Measurements from ENCODE around the gene OGDHL.
"Not testable (repeated sequence)": the region's sequence is repeated elsewhere in the genome, so short reads cannot be mapped to it uniquely, and the experiment has no call there.

Gene OGDHL

DNA sequence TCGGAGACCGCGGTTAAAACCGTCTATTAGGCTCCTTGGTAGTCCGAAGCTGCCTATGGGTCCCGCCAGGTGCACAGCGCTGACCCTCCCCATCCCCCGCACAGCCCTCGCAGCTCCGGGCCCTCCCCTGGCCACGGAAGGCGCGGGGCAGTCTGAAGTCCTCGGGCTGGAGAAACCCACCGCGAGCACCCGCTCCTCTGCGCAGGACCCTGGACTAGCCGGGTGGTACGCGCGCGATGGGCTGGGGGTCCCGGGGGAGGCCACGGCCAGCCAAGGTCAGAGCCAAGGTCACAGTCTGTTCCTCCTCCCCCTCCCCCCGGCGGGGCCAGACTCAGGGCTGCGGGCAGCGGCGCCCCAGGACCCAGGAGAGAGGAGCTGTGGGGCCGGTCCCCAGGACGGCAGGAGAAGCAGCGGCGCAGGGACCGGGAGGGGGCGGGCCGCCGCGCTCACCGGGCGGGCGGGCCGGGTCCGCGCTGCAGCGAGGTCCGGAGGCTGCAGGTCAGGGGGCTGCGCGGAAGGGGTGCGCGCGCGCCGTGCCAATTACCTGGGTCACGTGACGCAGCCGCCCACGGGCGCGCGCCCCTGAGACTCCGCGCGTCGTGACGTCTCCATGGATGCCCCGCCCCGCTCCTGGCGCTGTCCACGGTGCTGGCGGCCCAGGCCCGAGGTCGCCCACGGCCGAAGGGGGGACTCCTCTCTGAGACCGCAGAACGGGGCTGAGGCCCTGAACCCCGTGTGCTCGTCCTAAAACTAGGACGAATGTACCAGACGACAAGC, at the start of gene OGDHL:
Gene OGDHL, minus strand, starts transcription at position 535 of the 777 bp plus-strand sequence. CDS start 3,731 bp downstream, outside the sequence.
- no peak for DNase-seq (ENCODE audit: low read depth)

DNA sequence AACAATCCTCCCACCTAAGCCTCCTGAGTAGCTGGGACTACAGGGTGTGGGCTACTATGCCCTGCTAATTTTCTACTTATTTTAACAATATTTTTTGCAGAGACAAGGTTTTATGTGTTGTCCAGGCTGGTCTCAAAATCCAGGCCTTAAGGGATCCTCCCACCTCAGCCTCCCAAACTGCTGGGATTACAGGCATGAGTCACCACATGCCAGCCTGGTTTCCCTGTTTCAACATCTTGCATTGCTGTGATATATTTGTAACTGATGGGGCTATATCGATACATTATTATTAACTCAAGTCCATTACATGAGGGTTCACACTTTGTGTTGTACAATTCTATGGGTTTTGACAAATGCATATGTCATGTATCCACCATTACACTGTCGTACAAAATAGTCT, 41.9 kb upstream of the OGDHL start:
- DNase-seq (ENCODE audit: low read depth), result no peak

DNA sequence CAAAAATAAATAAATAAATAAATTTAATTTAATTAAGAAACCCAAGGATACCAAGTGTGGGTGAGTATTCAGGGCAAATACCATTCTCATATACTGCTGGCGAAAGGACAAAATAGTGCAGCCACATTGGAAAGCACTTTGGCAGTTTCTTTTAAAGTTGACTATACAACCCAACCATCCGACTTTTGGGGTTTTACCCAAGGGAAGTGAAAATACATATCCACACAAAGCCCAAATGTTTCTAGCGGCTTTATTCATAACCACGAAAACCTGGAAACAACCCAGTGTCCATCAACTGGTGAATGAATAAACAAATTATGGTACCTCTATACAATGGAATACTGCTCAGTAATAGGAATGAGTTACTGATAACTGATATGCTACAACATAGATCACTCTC, 36.2 kb upstream of the OGDHL start:
- no peak for DNase-seq (ENCODE audit: low read depth)

DNA sequence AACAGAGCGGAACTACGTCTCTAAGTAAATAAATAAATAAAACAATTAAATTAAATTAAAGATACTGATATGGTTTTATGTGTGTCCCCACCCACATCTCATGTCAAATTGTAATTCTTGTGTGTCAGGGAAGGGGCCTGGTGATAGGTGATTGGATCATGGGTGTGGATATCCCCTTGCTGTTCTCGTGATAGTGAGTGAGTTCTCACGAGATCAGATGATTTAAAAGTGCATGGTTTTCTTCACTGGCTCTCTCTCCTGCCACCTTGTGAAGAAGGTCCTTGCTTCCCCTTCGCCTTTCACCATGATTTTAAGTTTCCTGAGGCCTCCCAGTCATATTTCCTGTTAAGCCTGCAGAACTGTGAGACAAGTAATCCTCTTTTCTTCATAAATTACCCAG, 29.0 kb upstream of the OGDHL start:
- no peak for DNase-seq (ENCODE audit: low read depth)

DNA sequence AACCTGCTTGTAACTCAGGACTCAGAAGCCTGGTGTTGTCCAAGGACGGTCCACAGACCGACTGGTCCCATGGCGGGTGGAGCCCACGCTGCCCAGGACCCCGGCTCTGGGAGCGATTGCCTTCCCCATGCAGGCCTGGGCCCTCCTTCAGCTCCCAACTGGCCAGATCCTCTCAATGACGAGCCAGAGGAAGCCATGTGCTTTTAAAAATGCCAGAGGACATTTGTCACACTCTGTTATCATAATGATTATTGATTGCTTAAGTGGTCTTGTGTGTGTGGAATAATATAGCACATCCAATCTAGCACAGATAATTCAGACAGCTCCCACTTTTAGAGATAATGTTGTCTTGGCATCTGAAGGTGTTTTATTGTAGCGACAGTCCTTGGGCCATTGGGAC, 22.6 kb upstream of the OGDHL start:
- no peak for DNase-seq (ENCODE audit: low read depth)

DNA sequence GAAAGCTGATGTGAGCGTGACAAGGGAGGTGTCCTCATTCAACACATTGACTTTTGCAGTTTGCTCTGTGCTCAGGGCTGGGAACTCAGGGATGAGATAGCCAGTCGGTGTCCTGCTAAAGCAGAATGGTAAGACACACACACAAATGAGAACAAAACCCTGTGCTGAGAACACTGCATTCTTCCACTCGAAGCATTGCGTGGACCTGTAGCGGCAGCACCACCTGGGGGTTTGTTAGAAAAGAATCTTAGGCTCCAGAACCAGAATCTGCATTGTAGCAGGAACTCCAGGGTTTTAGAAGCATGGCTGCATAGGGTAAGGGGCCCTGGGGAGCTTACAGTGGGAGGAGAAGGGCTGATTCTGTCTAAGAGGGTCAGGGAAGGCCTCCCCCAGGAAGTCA, 21.5 kb upstream of the OGDHL start:
- DNase-seq (ENCODE audit: low read depth), result no peak

DNA sequence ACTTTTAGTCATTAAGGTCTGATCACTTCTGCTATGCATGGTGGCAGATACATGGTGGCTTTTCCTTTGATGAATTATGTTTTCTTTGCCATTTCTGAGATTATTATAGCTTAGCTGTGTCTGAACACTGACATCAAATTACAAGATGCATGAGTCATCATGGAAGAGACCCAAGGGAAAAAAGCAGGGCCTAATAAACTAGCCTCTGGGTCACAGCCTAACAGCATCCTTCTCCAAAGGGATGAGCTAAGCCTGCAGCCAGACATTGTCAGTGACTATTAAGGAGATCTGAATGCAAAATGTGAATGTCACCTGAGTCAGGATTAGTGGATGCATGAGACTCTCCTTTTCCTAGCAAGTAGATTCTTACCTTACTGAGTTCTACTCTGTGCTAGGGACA, 19.1 kb upstream of the OGDHL start:
- DNase-seq (ENCODE audit: low read depth), result no peak

DNA sequence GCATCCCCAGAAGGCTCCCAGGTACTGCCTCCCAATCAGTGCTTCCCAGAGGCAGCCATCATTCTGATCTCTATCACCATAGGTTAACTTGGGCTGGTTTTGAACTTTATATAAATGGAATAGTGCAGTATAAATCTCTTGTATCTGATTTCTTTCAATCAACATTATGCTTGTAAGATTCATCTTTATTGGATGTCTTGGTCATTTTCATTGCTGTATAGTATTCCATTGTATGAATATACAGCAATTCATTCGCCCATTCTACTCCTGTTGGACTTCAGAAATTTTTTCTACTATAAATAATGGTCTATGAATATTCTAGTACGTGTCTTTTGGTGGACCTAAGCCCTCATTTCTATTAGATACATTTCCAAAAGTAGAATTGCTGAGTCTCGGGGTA, 16.1 kb upstream of the OGDHL start:
- no peak for DNase-seq (ENCODE audit: low read depth)

DNA sequence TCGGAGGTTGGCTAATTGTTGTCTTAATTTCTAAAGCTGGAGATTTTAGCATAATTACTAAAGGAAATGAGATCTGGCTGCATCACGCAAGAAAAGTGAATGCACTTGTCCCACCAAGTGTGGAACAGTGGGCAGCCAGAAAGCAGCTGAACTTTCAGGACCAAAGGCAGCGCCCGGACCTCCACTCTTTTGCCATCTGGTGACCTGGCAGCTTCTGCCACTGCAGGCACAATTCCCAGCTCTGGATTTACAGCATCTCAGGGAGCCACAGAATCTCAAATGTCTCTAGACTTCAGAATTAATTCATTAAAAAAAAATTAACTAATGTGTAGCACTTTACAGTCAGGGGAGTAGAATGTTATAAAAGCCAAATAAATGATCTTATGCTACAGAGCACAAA, 14.7 kb upstream of the OGDHL start:
- no peak for DNase-seq (ENCODE audit: low read depth)

DNA sequence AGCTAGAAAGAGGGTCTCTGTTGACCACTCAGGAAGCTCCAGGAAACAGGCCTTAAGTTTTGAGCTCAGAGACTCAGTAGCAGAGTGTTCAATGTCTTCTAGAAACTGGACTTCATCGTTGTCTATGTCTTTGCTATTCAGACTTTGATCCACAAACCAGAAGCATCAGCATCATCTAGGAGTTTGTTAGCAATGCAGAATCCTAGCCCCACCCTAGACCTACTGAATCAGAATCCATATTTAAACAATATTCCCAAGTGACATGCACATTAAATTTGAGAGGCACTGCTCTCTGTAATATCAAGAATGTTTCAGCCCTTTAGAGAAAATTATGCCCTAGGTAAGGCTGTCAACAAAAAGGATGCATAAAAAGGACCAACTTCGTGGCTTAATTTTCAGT, 12.9 kb upstream of the OGDHL start:
- no peak for DNase-seq (ENCODE audit: low read depth)

DNA sequence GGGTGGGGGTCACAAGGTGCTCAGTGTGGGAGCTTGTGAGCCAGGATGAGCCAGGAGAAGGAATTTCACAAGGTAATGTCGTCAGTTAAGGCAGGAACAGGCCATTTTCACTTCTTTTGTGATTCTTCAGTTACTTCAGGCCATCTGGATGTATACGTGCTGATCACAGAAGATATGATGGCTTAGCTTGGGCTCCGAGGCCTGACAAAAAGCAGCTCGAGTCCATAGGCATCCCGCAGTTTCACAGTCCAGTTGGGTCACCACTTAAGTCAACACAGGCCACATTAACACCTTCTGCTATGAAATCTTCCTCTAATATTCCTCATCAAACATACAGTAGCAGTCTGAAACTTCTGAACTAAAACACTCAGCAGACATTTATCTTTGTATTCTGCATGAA, 10.8 kb upstream of the OGDHL start:
- not testable (repeated sequence) for DNase-seq (ENCODE audit: low read depth)

DNA sequence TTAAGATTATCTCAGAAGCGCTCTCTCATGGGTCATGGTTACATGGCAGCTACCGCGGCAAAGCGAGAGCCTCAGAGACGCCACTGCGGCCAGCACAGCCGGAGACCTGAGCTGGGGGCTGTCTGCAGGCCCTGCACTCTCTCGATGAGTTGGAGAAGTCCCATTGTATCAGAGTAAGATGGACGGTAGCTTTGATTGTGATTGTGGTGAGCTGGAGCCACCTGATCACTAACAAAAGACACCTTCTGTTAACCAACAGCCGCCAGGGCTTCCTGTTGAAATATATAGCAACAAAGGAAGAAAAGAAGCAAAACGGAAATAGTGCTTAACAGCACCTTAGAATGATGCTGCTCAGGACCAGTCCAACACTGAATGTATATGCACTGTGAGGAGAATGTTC, 8.9 kb upstream of the OGDHL start:
- DNase-seq (ENCODE audit: low read depth), result not testable (repeated sequence)

DNA sequence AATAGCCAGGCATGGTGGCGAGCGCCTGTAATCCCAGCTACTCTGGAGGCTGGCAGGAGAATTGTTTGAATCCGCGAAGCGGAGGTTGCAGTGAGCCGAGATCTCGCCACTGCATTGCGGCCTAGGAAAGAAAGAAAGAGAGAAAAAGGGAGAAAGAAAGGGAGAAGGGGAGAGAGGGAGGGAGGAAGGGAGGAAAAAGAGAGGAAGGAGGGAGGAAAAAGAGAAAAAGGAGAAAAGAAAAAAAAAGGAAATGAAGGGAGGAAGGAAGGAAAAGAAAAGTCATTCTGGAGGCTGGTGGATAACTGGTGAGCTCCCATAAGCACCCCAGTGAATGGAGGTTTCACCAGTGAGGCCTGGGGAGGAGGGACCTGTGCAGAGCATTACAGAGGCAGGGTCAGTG, 7.6 kb upstream of the OGDHL start:
- DNase-seq (ENCODE audit: low read depth), result no peak

DNA sequence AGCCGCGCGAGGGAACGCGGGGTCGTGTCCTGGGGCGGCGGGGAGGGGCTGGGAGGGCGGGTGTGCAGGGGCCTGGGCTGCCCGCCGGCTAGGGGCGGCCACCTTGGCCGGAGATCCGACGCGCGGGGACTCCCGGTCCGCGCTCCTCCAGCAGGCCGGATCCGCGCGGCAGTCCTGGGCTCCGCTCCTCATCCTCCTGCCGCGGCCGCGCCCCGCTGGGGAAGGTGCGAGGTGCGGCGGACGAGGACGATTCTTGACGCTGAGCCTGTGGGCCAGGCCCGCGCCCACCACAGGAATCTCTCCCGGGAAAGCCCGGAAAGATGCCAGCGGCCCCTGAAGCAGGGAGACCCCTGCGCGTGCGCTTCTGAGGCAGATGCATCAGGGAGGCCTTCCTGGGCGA, 6.6 kb upstream of the OGDHL start:
- no peak for DNase-seq (ENCODE audit: low read depth)

DNA sequence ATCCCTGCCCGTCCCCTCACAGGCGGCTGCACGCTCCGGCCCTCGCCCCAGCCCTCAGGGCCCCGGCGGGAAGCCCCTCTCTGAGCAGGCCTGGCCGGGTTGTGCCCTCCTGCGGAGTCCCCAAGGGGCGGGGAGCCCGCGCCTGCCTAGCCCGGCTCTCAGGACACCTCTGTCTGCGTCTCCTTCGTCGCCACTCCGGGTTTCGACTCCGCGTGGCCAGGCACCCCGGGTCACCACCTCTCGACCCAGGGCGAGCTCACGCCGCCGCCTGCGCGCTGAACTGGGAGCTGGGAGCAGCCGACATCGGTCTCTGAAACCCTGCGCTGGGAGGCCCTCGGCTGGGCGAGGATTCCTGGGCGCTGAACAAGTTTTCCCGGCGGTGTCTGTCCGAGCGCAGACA, 6.2 kb upstream of the OGDHL start:
- DNase-seq (ENCODE audit: low read depth), result no peak

DNA sequence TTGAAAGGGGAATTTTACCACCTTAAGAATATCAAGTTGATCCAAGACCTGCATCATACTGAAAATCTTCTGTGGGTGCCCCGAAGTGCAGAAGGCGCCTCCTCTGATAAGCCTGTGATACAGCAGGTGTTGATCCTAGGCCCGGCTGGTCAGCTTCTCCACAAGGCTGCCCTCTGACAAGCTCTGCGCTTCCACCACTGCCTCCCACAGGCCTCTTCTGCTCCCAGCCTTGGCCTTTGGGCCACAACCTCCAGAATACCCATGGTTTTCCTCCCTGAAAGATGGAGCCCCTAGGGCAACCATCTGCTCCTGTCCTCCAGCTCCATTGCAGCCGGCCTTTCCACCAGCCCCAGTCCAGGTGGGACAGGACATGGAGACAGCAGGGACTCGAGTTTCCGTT, 5.6 kb upstream of the OGDHL start:
- no peak for DNase-seq (ENCODE audit: low read depth)

DNA sequence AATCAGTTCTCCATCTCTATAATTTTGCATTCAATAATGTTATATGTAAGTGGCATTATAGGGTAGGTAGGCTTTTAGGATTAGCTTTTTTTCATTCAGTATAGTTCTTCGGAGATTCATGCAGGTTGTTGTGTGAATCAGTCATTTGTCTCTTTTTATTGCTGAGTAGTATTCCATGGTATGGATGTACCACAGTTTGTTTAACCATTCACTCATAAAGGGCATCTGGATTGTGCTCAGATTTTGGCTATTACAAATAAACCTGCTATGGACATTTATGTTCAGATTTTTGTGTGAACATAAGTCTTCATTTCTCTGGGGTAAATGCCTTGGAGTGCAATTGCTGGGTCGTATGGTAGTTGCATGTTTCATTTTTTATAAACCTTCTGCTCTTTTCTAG, 4.4 kb upstream of the OGDHL start:
- no peak for DNase-seq (ENCODE audit: low read depth)

DNA sequence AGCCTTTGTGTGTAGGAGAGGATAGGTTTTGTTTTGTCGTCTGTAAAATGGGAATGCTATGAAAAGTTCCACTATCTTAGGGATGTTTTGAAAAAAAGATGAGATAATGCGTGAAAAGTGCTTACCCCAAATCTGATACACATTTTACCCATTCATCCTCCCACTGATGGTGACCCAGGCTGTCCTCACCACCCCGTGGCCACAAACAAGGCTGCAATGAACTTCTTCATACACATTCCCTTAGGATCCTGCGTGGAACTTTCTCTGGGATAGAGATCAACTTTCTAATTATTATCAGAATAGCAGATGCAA, 399 bp upstream of the OGDHL start:
- no peak for DNase-seq (ENCODE audit: low read depth)

DNA sequence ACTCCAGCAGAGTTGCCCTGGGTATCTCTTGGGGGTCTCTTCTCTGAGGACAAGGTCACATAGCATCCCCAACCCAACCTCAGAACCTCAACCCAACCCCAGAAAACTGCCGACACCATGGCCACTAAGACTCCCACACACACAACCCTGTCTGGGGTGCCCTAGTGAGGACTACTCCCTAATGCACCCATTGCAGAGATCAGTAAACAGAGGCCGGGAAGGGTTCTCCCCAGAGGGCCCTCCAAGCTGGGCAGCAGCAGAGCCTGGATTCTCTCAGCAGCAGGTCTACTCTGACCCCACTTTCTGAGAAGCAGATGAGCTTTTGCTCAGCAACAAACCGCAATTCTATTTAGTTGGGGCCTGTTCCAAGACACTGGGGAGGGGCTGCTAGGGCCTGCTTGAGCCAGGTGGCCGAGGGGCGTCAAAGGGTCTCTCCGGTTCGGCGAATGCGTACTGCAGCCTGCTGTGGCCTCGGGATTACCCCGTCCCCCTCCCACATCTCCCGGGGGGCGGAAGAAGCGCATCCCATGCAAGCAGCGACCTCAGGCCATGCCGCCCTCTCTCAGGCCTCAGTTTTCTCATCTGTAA, 828 bp downstream of the OGDHL start:
- DNase-seq (ENCODE audit: low read depth), result no peak

DNA sequence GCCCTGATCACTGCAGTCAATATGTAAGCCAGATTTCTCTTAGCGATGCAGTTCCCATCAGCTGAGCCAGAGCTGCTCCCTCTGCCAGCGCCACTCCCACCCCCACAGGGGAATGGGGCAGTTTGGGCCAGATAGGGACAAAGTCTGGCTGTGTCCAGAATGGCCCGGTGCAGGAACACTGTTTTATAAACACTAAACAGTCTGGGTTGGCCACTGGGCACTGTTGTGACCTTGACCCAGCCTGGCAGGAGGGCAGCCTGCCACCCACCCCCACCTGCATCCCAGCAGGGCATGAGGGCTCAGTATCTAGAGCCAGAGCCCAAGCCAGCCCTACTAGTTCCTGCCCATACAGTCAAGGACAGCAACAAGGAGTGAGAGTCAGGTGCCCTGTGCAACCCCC, 1.3 kb downstream of the OGDHL start:
- no peak for DNase-seq (ENCODE audit: low read depth)

DNA sequence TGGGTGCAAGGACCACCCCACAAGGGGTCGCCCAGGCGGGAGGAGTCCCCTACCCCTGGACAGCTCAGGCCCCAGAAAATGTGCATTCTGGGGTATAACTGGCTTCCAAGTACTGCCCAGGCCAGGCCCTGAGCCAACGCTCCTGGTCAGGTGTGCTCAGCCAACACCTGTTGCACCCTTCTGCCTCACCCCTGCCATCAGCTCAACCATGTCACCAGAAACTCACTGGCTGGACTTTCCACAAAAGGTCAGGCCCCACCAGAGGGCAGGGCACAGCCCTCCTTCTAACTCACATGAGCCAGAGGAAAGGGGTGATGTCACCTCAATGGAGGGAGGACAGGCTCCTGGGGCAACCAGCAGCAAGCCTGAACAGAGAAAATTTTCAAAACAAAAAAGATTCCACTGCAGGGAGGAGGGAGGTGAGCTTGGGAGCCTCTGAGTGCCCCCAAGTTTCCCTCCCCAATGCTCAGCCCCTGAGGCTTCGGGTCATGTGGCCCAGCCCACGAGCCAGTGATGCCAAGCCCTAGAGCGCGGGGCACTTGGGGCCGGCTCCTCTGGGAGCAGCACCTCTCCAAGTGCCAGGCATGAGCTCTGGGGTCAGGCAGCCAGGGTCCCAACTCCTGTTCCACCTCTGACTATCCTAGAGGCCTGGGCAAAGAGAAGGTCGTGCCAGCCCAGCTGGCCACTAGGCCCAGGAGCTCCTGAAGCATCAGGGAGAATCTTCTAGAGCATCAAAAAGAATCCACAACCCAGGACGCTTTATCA, 2.2 kb downstream of the OGDHL start:
- DNase-seq (ENCODE audit: low read depth), result no peak

DNA sequence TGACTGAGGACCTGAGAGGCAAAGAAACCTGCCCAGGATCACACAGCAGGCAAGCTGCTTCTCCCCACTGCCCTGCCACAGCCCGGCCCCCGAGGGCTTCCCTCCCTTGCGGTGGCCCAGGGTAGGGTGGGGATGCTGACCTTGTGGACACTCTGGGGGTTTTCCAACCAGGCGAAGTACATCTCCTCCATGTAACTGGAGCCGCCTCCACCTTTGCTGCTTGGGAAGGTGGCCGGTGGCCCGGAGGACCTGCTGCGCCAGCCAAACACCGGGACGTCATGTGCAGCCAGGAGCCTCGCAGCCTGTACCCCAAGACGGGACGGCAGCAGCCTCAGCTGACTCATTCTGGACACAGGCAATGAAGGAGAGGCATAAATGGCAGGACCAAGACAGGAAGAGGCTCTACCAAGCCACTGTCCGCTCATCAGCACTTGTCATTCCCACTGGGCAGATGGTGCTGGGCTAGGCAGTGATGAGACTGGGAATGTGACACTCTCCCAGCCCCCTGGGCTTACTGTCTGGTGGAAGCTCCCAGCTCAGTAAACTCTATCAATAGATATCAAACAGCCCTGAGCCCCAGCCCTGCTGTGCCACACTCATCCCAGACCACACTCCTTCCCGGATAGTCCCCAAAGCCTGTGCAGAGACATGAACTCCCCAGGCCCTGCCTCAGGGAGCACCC, 3.7 kb downstream of the OGDHL start:
- DNase-seq (ENCODE audit: low read depth), result no peak

DNA sequence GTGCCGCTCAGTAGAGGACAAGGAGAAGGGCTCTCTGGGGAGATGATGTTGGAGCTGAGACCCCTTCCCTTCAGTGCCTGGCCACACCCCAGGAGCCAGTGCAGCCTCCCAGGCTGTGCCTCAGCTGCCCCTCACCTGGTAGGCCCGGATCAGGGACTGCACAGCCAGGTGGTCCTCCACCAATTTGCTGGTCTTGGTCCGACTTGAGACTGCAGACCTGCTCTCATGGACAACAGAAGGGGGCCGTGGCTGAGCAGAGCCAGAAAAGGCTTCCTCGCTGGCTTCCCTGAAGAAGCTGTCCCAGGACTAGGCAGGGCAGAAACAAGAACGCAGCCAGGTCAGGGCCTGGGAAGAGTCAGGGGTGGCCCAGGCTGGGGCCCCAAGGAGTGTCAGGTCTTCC, 5.5 kb downstream of the OGDHL start:
- DNase-seq (ENCODE audit: low read depth), result no peak
